ENCODE data around the gene DUSP7. TPM values are rescaled to one million over a fixed set of nuclear protein-coding genes. Genes with fewer than 3 reads are reported as not detected.

The DUSP7 gene
- total and polyA plus RNA-seq, 9 of the 15 experiments (the other 6 are each of a cell fraction or from before 2014, with no cell fraction given), result 0.45 to 15.8 (median 8.2) TPM

DNA sequence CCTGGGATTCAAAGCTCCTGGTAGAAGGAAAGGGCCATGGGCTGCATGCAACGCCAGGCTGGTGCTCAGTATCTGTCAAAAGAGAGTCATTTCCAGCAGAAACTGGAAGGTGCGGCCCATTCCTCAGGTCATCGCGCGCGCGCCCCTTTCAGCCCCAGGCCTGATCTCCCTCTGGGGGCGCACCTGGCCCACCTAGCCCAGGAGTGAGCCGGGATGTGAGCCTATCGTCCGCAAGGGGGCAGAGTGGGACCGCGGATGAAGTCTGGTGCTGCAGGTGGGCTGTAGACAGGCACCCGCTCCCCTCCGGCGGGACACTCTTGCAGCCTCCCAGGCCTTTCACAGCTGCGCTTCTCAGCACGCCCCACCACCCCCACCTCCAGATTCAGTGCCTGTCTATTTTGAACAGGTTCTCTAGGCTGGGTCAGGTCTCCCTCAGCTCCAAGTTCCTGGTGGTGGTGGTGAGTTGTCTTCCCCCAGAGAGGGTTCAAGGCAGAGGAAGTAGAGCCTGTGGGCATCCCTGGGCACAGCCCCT is 54.9 kb downstream of the DUSP7 start (continued):
- no peak for TF ChIP-seq RNF2 (IDR thresholded peaks at IDR 0.05)
- TF ChIP-seq, protein P1, sequence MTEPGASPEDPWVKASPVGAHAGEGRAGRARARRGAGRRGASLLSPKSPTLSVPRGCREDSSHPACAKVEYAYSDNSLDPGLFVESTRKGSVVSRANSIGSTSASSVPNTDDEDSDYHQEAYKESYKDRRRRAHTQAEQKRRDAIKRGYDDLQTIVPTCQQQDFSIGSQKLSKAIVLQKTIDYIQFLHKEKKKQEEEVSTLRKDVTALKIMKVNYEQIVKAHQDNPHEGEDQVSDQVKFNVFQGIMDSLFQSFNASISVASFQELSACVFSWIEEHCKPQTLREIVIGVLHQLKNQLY (CRISPR knock-in tag; conservative IDR thresholded peaks at IDR 0.05), result no peak
- no peak for TF ChIP-seq PHF21A (IDR thresholded peaks at IDR 0.05; ENCODE audit: borderline replicate concordance, low read depth)
- no peak for TF ChIP-seq SIRT6 (IDR thresholded peaks at IDR 0.05; ENCODE audit: low read depth, low read length)
- TF ChIP-seq KAT2B (IDR thresholded peaks at IDR 0.05; ENCODE audit: low read depth, low read length), result no peak
- TF ChIP-seq, protein P2, sequence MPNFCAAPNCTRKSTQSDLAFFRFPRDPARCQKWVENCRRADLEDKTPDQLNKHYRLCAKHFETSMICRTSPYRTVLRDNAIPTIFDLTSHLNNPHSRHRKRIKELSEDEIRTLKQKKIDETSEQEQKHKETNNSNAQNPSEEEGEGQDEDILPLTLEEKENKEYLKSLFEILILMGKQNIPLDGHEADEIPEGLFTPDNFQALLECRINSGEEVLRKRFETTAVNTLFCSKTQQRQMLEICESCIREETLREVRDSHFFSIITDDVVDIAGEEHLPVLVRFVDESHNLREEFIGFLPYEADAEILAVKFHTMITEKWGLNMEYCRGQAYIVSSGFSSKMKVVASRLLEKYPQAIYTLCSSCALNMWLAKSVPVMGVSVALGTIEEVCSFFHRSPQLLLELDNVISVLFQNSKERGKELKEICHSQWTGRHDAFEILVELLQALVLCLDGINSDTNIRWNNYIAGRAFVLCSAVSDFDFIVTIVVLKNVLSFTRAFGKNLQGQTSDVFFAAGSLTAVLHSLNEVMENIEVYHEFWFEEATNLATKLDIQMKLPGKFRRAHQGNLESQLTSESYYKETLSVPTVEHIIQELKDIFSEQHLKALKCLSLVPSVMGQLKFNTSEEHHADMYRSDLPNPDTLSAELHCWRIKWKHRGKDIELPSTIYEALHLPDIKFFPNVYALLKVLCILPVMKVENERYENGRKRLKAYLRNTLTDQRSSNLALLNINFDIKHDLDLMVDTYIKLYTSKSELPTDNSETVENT (CRISPR knock-in tag; IDR thresholded peaks at IDR 0.05), result no peak
- TF ChIP-seq GATA2 (CRISPR knock-in tag; IDR thresholded peaks at IDR 0.05), result no peak
- no peak for TF ChIP-seq SP2 (IDR thresholded peaks at IDR 0.05; ENCODE audit: extremely low read depth, low read depth, low read length, poor library complexity, severe bottlenecking)
- no peak for TF ChIP-seq PTRF (tag; IDR thresholded peaks at IDR 0.05)
- no peak for TF ChIP-seq ZBTB8A (IDR thresholded peaks at IDR 0.05; ENCODE audit: partially characterized antibody)
- TF ChIP-seq RCOR1 (IDR thresholded peaks at IDR 0.05; ENCODE audit: borderline replicate concordance in 1 of 2, low read depth in 2 of 2, low read length in 2 of 2), result no peak
- TF ChIP-seq KLF13 (tag; IDR thresholded peaks at IDR 0.05; ENCODE audit: borderline replicate concordance, low read depth), result no peak
- no peak for TF ChIP-seq EWSR1 (IDR thresholded peaks at IDR 0.05; ENCODE audit: borderline replicate concordance, low read depth, partially characterized antibody)
- no peak for TF ChIP-seq FOXK1 (CRISPR knock-in tag; IDR thresholded peaks at IDR 0.05; ENCODE audit: borderline replicate concordance)
- no peak for TF ChIP-seq ZNF3 (CRISPR knock-in tag; IDR thresholded peaks at IDR 0.05)
- TF ChIP-seq, protein P3, sequence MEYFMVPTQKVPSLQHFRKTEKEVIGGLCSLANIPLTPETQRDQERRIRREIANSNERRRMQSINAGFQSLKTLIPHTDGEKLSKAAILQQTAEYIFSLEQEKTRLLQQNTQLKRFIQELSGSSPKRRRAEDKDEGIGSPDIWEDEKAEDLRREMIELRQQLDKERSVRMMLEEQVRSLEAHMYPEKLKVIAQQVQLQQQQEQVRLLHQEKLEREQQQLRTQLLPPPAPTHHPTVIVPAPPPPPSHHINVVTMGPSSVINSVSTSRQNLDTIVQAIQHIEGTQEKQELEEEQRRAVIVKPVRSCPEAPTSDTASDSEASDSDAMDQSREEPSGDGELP (CRISPR knock-in tag; IDR thresholded peaks at IDR 0.05; ENCODE audit: borderline replicate concordance), result peak; percentile 69; the same call in 1 of the 2 replicates
- no peak for TF ChIP-seq ZNF778 (CRISPR knock-in tag; IDR thresholded peaks at IDR 0.05)
- peak in 1 of 2 experiments; percentile 28; a peak in 1 of 4 replicates for TF ChIP-seq NRF1 (conservative IDR thresholded peaks at IDR 0.05 in 1 of 2, IDR thresholded peaks at IDR 0.05 in 1 of 2)
- no peak for TF ChIP-seq DIDO1 (tag; IDR thresholded peaks at IDR 0.05; ENCODE audit: low read depth)
- no peak for TF ChIP-seq SIX5 (IDR thresholded peaks at IDR 0.05; ENCODE audit: borderline replicate concordance in 1 of 2, insufficient read depth in 1 of 2, low read depth in 1 of 2, low read length in 2 of 2)
- no peak for TF ChIP-seq EP400 (IDR thresholded peaks at IDR 0.05)
- TF ChIP-seq, protein P4, sequence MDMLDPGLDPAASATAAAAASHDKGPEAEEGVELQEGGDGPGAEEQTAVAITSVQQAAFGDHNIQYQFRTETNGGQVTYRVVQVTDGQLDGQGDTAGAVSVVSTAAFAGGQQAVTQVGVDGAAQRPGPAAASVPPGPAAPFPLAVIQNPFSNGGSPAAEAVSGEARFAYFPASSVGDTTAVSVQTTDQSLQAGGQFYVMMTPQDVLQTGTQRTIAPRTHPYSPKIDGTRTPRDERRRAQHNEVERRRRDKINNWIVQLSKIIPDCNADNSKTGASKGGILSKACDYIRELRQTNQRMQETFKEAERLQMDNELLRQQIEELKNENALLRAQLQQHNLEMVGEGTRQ (CRISPR knock-in tag; IDR thresholded peaks at IDR 0.05), result no peak
